ENCODE data around the gene LAMA3. TPM values are rescaled to one million over a fixed set of nuclear protein-coding genes. Genes with fewer than 3 reads are reported as not detected.
A peak's percentile ranks its signal among the peaks of the same experiment; 100 is the strongest.

The LAMA3 gene
- total and polyA plus RNA-seq, 2 of the 13 experiments (the other 11 are each of a cell fraction or from before 2014, with no cell fraction given), result 0.45 to 2.2 TPM

- TF ChIP-seq HNRNPLL (IDR thresholded peaks at IDR 0.05; ENCODE audit: low read depth, low read length, poor library complexity, severe bottlenecking), result peak; percentile 72
- TF ChIP-seq SYNCRIP (IDR thresholded peaks at IDR 0.05; ENCODE audit: insufficient read depth, low read depth, low read length), result no peak
- TF ChIP-seq UBTF (CRISPR knock-in tag; IDR thresholded peaks at IDR 0.05), result 0 out of 2 replicates have a peak, but pooled peaks have one; percentile 35
- TF ChIP-seq MYNN (CRISPR knock-in tag; IDR thresholded peaks at IDR 0.05; ENCODE audit: low read depth), result no peak
- TF ChIP-seq TRIM24 (CRISPR knock-in tag; IDR thresholded peaks at IDR 0.05), result no peak
- TF ChIP-seq ZNF556 (CRISPR knock-in tag; IDR thresholded peaks at IDR 0.05; ENCODE audit: borderline replicate concordance), result no peak
- TF ChIP-seq NFATC3 (CRISPR knock-in tag; IDR thresholded peaks at IDR 0.05), result no peak
- no peak for TF ChIP-seq SCMH1 (CRISPR knock-in tag; IDR thresholded peaks at IDR 0.05; ENCODE audit: borderline replicate concordance)
- no peak for TF ChIP-seq ZNF282 (IDR thresholded peaks at IDR 0.05; ENCODE audit: partially characterized antibody)
- no peak for TF ChIP-seq ZNF253 (CRISPR knock-in tag; IDR thresholded peaks at IDR 0.05; ENCODE audit: borderline replicate concordance)
- no peak for TF ChIP-seq ZFP37 (CRISPR knock-in tag; IDR thresholded peaks at IDR 0.05; ENCODE audit: borderline replicate concordance)
- no peak for TF ChIP-seq DR1 (CRISPR knock-in tag; IDR thresholded peaks at IDR 0.05)
- no peak for TF ChIP-seq ZMYM2 (CRISPR knock-in tag; IDR thresholded peaks at IDR 0.05)
- no peak for TF ChIP-seq NFAT5 (CRISPR knock-in tag; IDR thresholded peaks at IDR 0.05)
Observed at GRCh38 chr18:23872701-23873550, 183.7 kb downstream of the LAMA3 start (continued).
